ENCODE data around the gene LRP10. TPM values are rescaled to one million over a fixed set of nuclear protein-coding genes. Genes with fewer than 3 reads are reported as not detected.

LRP10 gene
- polyA plus RNA-seq, 1 donor from 2014 or later = 0.22 TPM

DNA sequence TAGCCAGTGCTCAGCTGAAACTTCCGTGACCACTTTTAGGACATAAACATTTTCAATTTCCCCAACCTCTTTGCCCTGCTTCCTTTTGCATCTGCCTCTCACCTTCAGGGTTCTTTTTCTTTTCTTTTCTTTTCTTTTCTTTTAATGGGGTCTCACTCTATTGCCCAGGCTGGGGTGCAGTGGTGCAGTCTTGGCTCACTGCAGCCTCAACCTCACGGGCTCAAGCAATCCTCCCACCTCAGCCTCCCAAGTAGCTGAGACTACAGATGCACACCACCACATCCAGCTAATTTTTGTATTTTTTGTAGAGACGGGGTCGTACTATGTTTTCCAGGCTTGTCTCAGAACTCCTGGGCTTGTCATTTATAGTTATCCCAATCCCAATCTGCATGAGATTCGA is 4.7 kb upstream of the LRP10 start:
- Histone ChIP-seq H3K27ac (ENCODE audit: low read length) (no peak overlapping the region), H3F3A (ENCODE audit: insufficient read depth, low read length, poor library complexity, severe bottlenecking) (no peaks in the 10 kb centered on the region), H4K20me1 (ENCODE audit: insufficient read depth) (no peaks in the 10 kb centered on the region), H3K36me3 (ENCODE audit: insufficient read depth, low read length) (no peaks in the 10 kb centered on the region), H3K4me2 (ENCODE audit: low read length) (no peak overlapping the region), H3K9me3 (ENCODE audit: low read length) (no peaks in the 10 kb centered on the region), H3K9ac (ENCODE audit: low read length) (no peak overlapping the region), H3K9me2 (ENCODE audit: insufficient read depth, low read length) (no peaks in the 10 kb centered on the region), H2AFZ (ENCODE audit: low read depth, low read length) (no peak overlapping the region), H3K79me2 (replicated peaks; ENCODE audit: insufficient read depth, low read length) (no peaks in the 10 kb centered on the region), H3K4me3 (ENCODE audit: low read length) (no peak overlapping the region), H3K27me3 (ENCODE audit: insufficient read depth, low read depth, low read length) (peaks cover 9% of the 10 kb centered on the region)
- TF ChIP-seq EZH2 (IDR thresholded peaks at IDR 0.05; ENCODE audit: borderline replicate concordance, insufficient read depth, low read length, poor library complexity, severe bottlenecking) (no peak), POLR2AphosphoS5 (IDR thresholded peaks at IDR 0.05) (no peak), RAD21 (conservative IDR thresholded peaks at IDR 0.05) (no peak), TAF1 (IDR thresholded peaks at IDR 0.05; ENCODE audit: low read depth) (no peak), EP300 (conservative IDR thresholded peaks at IDR 0.05; ENCODE audit: poor library complexity, severe bottlenecking) (no peak), MXI1 (conservative IDR thresholded peaks at IDR 0.05; ENCODE audit: poor library complexity, severe bottlenecking) (no peak), SMC3 (conservative IDR thresholded peaks at IDR 0.05; ENCODE audit: poor library complexity) (no peak)
- TF ChIP-seq, protein P1, sequence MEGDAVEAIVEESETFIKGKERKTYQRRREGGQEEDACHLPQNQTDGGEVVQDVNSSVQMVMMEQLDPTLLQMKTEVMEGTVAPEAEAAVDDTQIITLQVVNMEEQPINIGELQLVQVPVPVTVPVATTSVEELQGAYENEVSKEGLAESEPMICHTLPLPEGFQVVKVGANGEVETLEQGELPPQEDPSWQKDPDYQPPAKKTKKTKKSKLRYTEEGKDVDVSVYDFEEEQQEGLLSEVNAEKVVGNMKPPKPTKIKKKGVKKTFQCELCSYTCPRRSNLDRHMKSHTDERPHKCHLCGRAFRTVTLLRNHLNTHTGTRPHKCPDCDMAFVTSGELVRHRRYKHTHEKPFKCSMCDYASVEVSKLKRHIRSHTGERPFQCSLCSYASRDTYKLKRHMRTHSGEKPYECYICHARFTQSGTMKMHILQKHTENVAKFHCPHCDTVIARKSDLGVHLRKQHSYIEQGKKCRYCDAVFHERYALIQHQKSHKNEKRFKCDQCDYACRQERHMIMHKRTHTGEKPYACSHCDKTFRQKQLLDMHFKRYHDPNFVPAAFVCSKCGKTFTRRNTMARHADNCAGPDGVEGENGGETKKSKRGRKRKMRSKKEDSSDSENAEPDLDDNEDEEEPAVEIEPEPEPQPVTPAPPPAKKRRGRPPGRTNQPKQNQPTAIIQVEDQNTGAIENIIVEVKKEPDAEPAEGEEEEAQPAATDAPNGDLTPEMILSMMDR (IDR thresholded peaks at IDR 0.05; ENCODE audit: poor library complexity, severe bottlenecking) = no peak
- TF ChIP-seq, protein P2, sequence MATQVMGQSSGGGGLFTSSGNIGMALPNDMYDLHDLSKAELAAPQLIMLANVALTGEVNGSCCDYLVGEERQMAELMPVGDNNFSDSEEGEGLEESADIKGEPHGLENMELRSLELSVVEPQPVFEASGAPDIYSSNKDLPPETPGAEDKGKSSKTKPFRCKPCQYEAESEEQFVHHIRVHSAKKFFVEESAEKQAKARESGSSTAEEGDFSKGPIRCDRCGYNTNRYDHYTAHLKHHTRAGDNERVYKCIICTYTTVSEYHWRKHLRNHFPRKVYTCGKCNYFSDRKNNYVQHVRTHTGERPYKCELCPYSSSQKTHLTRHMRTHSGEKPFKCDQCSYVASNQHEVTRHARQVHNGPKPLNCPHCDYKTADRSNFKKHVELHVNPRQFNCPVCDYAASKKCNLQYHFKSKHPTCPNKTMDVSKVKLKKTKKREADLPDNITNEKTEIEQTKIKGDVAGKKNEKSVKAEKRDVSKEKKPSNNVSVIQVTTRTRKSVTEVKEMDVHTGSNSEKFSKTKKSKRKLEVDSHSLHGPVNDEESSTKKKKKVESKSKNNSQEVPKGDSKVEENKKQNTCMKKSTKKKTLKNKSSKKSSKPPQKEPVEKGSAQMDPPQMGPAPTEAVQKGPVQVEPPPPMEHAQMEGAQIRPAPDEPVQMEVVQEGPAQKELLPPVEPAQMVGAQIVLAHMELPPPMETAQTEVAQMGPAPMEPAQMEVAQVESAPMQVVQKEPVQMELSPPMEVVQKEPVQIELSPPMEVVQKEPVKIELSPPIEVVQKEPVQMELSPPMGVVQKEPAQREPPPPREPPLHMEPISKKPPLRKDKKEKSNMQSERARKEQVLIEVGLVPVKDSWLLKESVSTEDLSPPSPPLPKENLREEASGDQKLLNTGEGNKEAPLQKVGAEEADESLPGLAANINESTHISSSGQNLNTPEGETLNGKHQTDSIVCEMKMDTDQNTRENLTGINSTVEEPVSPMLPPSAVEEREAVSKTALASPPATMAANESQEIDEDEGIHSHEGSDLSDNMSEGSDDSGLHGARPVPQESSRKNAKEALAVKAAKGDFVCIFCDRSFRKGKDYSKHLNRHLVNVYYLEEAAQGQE (IDR thresholded peaks at IDR 0.05; ENCODE audit: borderline replicate concordance) = no peak

DNA sequence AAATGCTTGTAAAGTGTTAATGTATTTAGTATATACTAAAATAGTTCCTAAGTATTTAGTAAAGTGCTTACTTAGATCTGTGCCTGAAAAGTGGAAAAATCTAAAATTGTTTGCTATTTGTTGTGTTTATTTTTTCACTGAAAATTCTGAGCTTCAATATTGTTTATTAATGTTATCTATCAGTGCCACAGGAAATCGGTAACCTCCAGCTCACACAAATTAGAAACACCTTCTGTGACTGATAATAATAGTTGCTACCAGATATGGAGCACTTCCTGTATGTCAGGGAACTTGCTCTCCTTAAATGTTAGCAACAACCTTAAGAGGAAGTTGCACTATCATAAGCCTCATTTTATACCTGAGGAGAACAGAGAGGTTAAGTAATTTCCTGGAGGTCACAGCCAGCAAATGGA is 723 bp upstream of the LRP10 start:
- Histone ChIP-seq H3K27ac (ENCODE audit: low read length) (no peak overlapping the region), H3K79me2 (replicated peaks; ENCODE audit: insufficient read depth, low read length) (no peaks in the 10 kb centered on the region), H4K20me1 (ENCODE audit: insufficient read depth) (no peaks in the 10 kb centered on the region), H3K4me2 (ENCODE audit: low read length) (no peak overlapping the region), H3F3A (ENCODE audit: insufficient read depth, low read length, poor library complexity, severe bottlenecking) (no peaks in the 10 kb centered on the region), H3K9me2 (ENCODE audit: insufficient read depth, low read length) (no peaks in the 10 kb centered on the region), H2AFZ (ENCODE audit: low read depth, low read length) (no peak overlapping the region), H3K9ac (ENCODE audit: low read length) (no peak overlapping the region), H3K9me3 (ENCODE audit: low read length) (no peaks in the 10 kb centered on the region), H3K36me3 (ENCODE audit: insufficient read depth, low read length) (no peaks in the 10 kb centered on the region), H3K27me3 (ENCODE audit: insufficient read depth, low read depth, low read length) (peaks cover 16% of the 10 kb centered on the region), H3K4me3 (ENCODE audit: low read length) (peak overlapping the region; percentile 67)
- no peak for TF ChIP-seq EP300 (conservative IDR thresholded peaks at IDR 0.05; ENCODE audit: poor library complexity, severe bottlenecking)

All from neural cell (in vitro differentiated cells).